Ishikawa (cell line): ENCODE results near the gene CDC45.

ENCODE experiments used
- CEBPB ChIP-seq: IDR thresholded peaks from 2 replicates; pipeline ENCODE4 v1.6.1; 2012
- EGR1 ChIP-seq: IDR thresholded peaks from 2 replicates; pipeline ENCODE4 v1.6.1; 2012
- EP300 ChIP-seq: IDR thresholded peaks from 2 replicates; pipeline ENCODE4 v1.6.1; 2012; ENCODE audit warnings: borderline replicate concordance
- FOXM1 ChIP-seq: IDR thresholded peaks from 2 replicates; pipeline ENCODE4 v1.6.1; 2012; ENCODE audit warnings: low read depth, borderline replicate concordance
- NFIC ChIP-seq: IDR thresholded peaks from 2 replicates; pipeline ENCODE4 v1.6.1; 2012
- RAD21 ChIP-seq: IDR thresholded peaks from 2 replicates; pipeline ENCODE4 v1.6.1; 2012; ENCODE audit warnings: low read depth
- TAF1 ChIP-seq: IDR thresholded peaks from 2 replicates; pipeline ENCODE4 v1.6.1; 2012; ENCODE audit warnings: low read depth, mild to moderate bottlenecking
- TCF12 ChIP-seq: IDR thresholded peaks from 2 replicates; pipeline ENCODE4 v1.6.1; 2012; ENCODE audit warnings: low read depth
- TEAD4 ChIP-seq: IDR thresholded peaks from 2 replicates; pipeline ENCODE4 v1.6.1; 2012
- YY1 ChIP-seq: IDR thresholded peaks from 2 replicates; pipeline ENCODE4 v1.6.1; 2012; ENCODE audit warnings: low read depth
- ZBTB7A ChIP-seq: IDR thresholded peaks from 2 replicates; pipeline ENCODE4 v1.6.1; 2012; ENCODE audit warnings: low read depth
- TF ChIP-seq, protein P1 (sequence below): IDR thresholded peaks from 2 replicates; pipeline ENCODE4 v1.6.1; 2012; ENCODE audit warnings: low read depth, mild to moderate bottlenecking

DNA sequence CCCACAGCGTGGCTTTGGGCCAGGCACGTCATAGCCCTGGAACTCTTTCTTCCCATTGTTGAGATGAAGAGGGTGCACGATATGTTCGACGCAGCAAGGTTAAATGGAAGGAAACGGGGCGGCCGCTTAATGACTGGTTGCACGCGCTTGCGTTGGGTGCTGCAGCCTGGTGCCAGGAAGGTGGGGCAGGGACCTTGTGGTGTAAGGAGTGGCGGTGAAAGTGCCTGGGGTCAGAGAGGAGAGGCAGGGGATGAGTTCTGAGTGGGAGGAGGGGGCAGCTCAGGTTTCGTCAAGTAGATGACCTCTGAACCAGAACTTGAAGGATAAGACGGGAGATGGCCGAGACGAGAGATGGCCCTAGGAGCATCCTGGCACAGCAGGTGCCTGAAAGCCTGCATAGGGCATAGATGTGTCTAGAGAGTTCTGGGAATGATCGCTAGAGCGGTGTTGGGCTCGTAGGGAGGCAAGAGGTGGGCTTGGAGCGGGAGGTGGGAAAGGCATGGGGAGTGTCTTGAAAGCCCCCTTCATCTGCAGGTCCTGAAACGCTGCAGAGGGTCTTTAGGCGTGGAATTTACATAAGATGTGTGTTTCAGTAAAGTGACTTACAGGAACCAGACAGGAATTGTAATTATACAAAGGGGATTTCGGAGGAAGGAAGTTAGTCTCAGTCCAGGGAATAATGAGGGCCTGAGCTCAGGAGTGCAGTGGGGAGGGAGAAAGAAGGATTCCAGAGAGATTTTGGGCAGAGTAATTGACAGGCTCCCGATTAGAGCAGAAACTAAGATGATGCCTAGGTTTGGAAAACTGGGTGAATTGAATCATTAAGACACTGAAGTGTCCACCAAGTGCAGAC, 87.7 kb downstream of the CDC45 start:
- TF ChIP-seq EP300 (no peak), EGR1 (no peak), RAD21 (no peak), TCF12 (no peak), NFIC (no peak), TAF1 (no peak), CEBPB (no peak), YY1 (no peak), ZBTB7A (no peak), TEAD4 (no peak), FOXM1 (no peak)
- TF ChIP-seq, protein P1, sequence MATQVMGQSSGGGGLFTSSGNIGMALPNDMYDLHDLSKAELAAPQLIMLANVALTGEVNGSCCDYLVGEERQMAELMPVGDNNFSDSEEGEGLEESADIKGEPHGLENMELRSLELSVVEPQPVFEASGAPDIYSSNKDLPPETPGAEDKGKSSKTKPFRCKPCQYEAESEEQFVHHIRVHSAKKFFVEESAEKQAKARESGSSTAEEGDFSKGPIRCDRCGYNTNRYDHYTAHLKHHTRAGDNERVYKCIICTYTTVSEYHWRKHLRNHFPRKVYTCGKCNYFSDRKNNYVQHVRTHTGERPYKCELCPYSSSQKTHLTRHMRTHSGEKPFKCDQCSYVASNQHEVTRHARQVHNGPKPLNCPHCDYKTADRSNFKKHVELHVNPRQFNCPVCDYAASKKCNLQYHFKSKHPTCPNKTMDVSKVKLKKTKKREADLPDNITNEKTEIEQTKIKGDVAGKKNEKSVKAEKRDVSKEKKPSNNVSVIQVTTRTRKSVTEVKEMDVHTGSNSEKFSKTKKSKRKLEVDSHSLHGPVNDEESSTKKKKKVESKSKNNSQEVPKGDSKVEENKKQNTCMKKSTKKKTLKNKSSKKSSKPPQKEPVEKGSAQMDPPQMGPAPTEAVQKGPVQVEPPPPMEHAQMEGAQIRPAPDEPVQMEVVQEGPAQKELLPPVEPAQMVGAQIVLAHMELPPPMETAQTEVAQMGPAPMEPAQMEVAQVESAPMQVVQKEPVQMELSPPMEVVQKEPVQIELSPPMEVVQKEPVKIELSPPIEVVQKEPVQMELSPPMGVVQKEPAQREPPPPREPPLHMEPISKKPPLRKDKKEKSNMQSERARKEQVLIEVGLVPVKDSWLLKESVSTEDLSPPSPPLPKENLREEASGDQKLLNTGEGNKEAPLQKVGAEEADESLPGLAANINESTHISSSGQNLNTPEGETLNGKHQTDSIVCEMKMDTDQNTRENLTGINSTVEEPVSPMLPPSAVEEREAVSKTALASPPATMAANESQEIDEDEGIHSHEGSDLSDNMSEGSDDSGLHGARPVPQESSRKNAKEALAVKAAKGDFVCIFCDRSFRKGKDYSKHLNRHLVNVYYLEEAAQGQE, result no peak
